Body of pancreas (tissue), 4 donors: ENCODE measurements around the gene CABP1.
"Not testable (repeated sequence)": the region's sequence is repeated elsewhere in the genome, so short reads cannot be mapped to it uniquely, and the experiment has no call there.

Source experiments
- CTCF ChIP-seq, 7 experiments: fragments of 450-650 bp in 4 of 7; fragments of 200-600 bp in 3 of 7; sonication (generic) in 3 of 7; IDR thresholded peaks; one replicate each; pipeline ENCODE4 v1.5.1; 2016 to 2019; ENCODE audit warnings: antibody characterized with exemption in 7 of 7
- POLR2A ChIP-seq, 3 donors: fragments of 450-650 bp; IDR thresholded peaks; one replicate each; pipeline ENCODE4 v1.6.1; 2016; ENCODE audit warnings: antibody characterized with exemption in 3 of 3, mild to moderate bottlenecking in 2 of 3

- not testable (repeated sequence) for TF ChIP-seq CTCF, POLR2A (IDR thresholded peaks at IDR 0.05)
These were observed 38.0 kb upstream of the CABP1 start for GRCh38 chr12:120602416-120602815.
